HG03457 (cell line): Measurements from ENCODE around the gene BAG2.

Experiments
- ATAC-seq: cut with Tn5 transposase; IDR thresholded peaks from one replicate; pipeline ENCODE4 v1.9.1; 2021; ENCODE audit warnings: moderate number of reproducible peaks; ENCODE audit not compliant: unreplicated experiment

Gene BAG2

GRCh38 chr6:57173886-57174510, 1.9 kb downstream of the BAG2 start:
- no peak for ATAC-seq

DNA sequence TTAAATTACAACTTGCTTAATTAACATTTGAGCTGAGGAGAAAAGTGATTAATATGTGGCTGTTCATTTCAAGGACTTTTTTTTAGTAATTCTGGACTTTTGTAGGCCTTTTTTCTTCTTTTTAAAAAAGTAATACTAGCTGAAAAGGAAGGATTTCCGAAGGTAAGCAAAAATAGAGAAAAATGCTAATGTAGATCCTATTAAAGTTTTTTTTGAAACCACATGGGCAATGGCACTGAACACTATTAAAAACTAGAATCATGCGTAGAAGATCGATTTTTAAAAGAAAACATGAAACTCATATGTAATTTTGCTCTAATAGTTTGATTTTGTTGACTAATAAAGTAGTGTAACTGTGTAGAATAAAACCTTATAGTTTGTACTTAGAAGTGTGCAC, 2.4 kb downstream of the BAG2 start:
- ATAC-seq, result no peak

DNA sequence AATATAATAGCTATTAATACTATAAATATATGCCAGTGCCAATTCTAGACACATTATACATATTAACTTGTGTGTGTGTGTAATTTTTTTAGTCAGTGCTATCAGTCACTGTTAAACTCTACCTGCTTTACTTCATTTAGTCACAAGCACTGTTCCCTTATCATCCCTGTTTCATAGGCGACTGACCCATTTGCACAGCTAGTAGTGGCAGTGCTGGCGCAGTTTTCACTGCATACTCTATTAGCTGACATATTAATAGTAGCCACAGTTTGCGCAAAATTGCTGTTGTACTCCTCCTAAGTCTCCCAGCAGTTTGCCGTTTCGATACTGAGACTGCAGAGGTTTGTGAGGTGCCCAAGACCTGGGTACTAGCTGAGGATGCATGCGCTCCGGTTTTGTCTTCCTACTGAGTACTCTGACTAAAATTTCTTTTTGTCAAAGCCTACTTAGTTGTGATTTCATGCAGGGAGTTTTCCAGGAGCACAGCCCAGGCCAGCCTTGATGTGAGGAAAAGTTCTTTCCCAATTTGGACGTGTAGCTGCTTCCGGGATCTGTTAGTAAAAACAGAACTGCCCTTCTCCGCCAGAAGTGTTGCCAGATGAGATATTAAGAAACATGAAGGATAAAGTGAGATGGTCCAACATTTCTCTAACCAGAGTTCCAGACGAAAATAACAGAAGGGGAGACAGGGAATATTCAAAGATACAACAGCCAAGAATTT, 5.6 kb downstream of the BAG2 start:
- no peak for ATAC-seq

DNA sequence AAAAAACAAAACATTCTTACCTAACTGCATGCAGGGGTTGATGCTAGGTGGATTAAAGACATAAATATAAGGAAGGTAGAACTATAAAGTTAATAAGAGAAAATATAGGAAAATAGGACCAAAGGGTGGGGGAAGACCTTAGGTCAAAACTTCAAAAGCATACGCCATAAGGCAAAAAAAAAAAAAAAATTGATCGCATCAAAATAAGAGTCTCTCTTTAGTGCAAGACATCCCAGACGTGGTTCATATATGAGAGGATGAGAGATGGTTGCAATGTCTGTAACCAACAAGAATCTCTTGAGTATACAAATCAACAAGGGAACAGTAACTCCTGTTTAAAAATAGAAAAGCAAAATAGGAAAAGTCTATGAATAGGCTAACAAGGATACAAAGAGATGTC, 8.5 kb downstream of the BAG2 start:
- ATAC-seq, result no peak

DNA sequence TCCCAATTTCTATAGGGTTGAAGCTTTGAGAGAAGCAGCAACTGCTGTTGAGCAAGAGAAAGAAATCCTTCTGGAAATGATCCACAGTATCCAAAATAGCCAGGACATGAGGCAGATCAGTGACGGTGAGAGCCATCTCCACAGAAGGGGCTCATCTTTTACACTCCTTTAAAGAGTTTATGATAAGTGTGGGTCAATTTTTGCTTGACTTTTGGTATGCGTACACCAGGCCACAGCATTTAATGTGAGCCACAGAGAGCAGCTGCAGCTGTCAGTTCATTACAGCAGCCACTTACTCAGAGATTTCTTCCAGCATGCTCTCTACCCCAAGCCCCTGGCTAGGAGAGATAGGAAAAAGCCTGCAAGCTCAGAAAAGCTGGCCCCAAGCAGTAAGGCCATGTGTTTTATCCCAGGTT, 9.9 kb downstream of the BAG2 start:
- no peak for ATAC-seq

DNA sequence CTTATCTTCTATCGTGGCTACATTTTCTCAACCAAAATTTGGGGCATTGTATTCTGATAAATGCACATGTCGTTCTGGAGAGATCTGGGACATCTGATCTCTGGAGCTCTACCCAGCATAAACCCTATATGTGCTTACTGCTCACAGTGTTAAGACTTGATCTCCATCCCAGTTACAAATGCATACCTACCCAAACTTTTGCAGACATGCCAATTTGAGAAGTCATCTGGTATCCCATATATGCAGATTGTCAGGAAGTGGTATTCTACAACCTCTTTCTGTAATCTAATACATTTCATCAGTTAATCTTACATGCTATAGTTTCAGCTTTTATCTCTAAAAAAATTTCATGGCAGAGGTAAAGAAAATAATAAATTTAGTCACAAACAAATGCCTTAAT, 11.2 kb downstream of the BAG2 start:
- ATAC-seq, result no peak

GRCh38 chr6:57190140-57190539, 18.0 kb downstream of the BAG2 start:
- no peak for ATAC-seq

DNA sequence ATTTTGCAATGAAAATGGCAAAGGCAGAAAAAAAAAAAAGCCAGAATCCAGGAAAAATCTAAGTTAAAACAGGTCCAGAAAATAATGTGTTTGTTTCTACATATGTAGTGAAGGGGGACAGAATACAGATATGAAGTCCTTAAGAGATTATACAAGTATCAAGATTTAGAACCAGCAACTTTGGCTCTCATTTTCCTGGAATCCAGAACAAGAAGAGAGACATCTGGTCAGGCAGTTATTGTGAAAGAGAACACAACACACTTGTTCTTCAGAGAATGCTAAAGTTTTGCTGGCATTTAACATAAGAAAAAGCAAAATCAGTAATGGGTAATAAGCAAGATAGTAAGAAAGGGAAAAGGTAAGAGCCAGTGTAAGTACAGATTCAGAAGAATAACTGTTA, 21.1 kb downstream of the BAG2 start:
- ATAC-seq, result no peak

- ATAC-seq, result no peak
These were observed 23.3 kb downstream of the BAG2 start for GRCh38 chr6:57195457-57195856.

DNA sequence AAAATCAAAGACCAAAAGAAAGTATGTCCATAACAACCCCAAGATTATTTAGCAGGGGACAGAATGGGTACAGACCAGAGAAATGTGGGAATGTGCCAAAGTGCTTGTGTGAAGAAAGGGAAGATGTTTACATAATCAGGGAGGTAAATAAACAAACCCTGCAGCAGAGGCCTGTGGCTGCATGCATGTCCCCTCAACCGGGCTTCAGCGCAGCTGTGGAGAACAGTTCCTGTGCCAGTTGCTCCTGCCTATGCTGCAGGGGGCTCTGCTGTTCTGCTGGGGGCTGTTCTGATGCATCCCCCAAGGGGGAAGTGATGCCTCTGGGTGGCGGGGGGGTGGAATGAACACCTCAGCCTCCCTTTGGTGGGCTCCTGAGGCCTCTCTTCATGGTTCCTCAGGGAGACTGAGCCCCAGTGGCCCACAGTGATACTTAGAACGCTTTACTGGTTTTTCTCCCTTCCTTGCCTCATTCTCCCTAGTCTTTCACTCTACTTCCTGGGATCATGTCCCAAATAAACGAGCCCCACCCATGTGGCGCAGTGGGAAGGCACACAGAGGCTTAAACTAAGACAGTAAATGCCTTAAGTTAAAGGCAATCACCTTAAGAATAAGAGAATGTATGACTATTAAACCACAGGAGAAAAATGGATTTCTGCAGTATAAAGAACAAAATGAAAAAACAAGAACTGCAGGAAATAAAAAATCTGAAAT, 27.0 kb downstream of the BAG2 start:
- no peak for ATAC-seq

GRCh38 chr6:57201718-57202117, 29.6 kb downstream of the BAG2 start:
- no peak for ATAC-seq

DNA sequence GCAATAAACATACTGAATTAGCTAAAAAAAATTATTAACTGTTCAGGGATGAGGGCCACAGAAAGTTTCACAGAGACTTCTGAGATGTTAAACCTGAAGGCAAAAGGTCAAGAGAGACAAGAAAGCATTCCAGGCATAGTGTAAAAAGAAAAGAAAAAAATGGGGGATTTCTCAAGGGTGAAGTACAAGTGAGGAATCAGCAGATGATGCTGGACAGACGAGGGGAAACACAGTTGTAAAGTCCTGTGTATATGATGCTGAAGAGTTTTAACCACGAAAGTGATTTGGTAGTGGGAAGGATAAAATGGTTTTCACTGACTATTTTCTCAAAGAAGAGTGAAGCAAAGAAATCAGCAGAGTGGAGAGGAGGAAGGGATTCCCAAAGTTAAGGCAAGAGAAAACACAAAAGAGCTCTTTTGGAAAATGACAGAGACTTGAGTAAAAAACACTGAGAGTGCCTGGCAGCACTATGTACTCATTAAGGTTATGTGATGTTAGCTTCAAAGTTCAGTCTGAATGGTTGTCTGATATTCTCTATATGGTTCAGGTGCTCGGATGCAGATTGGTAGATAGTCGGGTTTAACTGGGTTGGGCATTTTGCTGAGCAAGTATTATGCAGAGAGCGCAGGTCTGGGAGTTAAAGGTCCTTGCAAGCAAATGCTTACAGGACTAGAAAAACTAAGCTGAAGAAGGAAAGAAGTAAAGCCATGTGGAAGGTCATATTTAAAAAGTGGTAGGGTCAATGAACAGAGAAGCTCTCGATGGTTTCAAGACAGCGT, 33.6 kb downstream of the BAG2 start:
- no peak for ATAC-seq

- no peak for ATAC-seq
These were observed 35.0 kb downstream of the BAG2 start for GRCh38 chr6:57207141-57207540.

- no peak for ATAC-seq
These were observed 35.7 kb downstream of the BAG2 start for GRCh38 chr6:57207872-57208271.

- ATAC-seq, result no peak
These were observed 36.9 kb downstream of the BAG2 start for GRCh38 chr6:57209030-57209429.

- no peak for ATAC-seq
These were observed 37.9 kb downstream of the BAG2 start for GRCh38 chr6:57210060-57210459.

GRCh38 chr6:57215260-57215659, 43.1 kb downstream of the BAG2 start:
- ATAC-seq, result no peak

DNA sequence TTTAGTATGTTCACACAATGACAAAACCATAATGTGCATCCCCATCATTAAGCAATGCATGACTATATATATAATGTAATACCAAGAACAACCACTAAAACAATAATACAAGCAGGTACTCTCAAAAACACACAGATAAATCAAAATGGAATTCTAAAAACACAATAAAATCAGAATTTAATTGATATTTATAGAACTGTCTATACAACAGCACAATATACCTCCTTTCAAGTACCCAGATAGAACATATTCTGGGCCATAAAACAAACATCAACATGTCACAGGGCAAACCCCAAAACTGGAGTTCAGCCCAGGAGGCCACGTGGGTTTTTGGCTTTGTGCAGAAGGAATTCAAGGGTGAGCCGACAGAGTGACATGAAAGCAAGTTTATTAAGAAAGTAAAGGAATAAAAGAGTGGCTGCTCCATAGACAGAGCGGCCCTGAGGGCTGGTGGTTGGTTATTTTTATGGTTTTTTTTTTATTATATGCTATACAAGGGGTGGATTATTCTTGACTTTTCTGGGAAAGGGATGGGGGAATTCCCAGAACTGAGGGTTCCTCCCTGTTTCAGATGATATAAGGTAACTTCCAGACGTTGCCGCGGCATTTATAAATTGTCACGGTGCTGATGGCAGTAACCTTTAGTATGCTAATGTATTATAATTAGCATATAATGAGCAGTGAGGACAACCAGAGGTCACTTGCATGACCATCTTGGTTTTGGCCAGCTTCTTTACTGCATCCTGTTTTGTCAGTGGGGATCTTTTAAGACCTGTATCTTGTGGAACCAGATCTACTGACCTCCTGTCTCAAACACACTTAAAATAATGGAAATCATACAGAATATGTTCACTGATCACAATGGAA, 44.3 kb downstream of the BAG2 start:
- no peak for ATAC-seq

DNA sequence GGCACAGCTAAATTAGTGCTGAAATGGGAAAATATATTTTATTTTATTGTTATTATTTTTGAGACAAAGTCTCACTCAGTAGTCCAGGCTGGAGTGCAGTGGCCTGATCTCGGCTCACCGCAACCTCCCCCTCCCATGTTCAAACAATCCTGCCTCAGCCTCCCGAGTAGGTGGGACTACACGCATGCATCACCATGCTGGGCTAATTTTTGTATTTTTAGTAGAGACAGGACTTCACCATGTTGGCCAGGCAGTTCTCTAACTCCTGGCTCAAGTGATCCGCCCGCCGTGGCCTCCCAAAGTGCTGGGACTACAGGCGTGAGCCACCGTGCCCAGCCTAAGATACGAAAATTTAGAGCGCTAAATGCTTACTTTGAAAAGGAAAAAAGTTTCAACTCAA, 45.1 kb downstream of the BAG2 start:
- no peak for ATAC-seq

DNA sequence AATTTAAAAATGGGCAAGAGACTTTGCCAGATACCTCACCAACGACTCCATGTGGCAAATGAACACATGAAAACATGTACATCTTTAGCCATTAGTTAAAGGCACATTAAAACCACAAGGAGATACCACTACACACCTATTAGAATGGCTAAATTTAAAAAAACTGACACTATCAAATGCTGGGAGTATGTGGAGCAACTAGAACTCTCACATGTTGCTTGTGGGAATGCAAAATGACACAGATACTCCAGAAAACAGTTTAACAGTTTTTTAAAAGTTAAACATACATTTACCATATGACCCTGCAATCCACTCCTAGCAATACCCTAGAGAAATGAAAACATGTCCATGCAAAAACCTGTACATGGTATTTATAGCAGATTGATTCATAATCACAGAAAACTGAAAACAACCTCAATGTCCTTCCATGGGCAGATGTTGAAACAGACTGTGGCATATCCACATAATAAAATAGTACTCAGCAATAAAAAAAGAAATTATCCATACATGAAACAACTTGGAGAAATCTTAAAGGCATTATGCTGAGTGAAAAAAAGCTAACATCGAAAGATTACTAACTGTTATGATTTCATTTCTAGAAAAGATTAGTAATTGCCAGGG, 48.1 kb downstream of the BAG2 start:
- no peak for ATAC-seq
